ENCODE results near the gene PHETA1. TPM values are rescaled to one million over a fixed set of nuclear protein-coding genes. Genes with fewer than 3 reads are reported as not detected.
A peak's percentile ranks its signal among the peaks of the same experiment; 100 is the strongest.

Gene PHETA1
- total and polyA plus RNA-seq, 10 of the 15 experiments (the other 5 are each of a cell fraction or from before 2014, with no cell fraction given): 0.02 to 1.3 (median 0.51) TPM; not detected in 1

GRCh38 chr12:111405149-111405858, 36.4 kb upstream of the PHETA1 start (continued):
- TF ChIP-seq BACH1 (IDR thresholded peaks at IDR 0.05; ENCODE audit: borderline replicate concordance) (peak; percentile 49; the same call in 1 of the 2 replicates), PRDM15 (CRISPR knock-in tag; IDR thresholded peaks at IDR 0.05) (no peak), SRF (IDR thresholded peaks at IDR 0.05; ENCODE audit: low read depth in 2 of 2, low read length in 2 of 2) (no peak), SPI1 (IDR thresholded peaks at IDR 0.05; ENCODE audit: borderline replicate concordance, insufficient read depth, low read depth, low read length) (no peak), CREB1 (IDR thresholded peaks at IDR 0.05; ENCODE audit: low read depth) (no peak), NRF1 (conservative IDR thresholded peaks at IDR 0.05; ENCODE audit: low read depth, low read length) (no peak), NKRF (conservative IDR thresholded peaks at IDR 0.05) (0 out of 2 replicates have a peak, but pooled peaks have one; percentile 41), E2F8 (IDR thresholded peaks at IDR 0.05; ENCODE audit: low read depth, partially characterized antibody) (no peak), EED (IDR thresholded peaks at IDR 0.05; ENCODE audit: low read depth) (no peak), KDM1A (IDR thresholded peaks at IDR 0.05; ENCODE audit: borderline replicate concordance) (no peak), ZNF622 (IDR thresholded peaks at IDR 0.05) (no peak), NFXL1 (IDR thresholded peaks at IDR 0.05; ENCODE audit: borderline replicate concordance) (no peak), ZBTB33 (IDR thresholded peaks at IDR 0.05) (no peak)

All from GM12878 (cell line).